Brain microvascular endothelial cell (primary cell): ENCODE data around the gene PUS7L.

Experiments used
- DNase-seq: peaks from one replicate; pipeline ENCODE4 v3.0.0-alpha.2; 2020
- H3K27ac ChIP-seq: fragments of 250-450 bp; sonication (Bioruptor Pico); 2 replicates; pipeline ENCODE4 v1.5.1; 2020; ENCODE audit warnings: mild to moderate bottlenecking, moderate library complexity
- H3K27me3 ChIP-seq: fragments of 250-450 bp; sonication (Bioruptor Pico); replicated peaks from 2 replicates; pipeline ENCODE4 v1.5.1; 2020; ENCODE audit warnings: mild to moderate bottlenecking
- H3K36me3 ChIP-seq: fragments of 250-450 bp; sonication (Bioruptor Pico); replicated peaks from 2 replicates; pipeline ENCODE4 v1.5.1; 2020; ENCODE audit warnings: mild to moderate bottlenecking
- H3K4me3 ChIP-seq: 2 replicates; pipeline ENCODE4 v1.5.1; 2011; ENCODE audit warnings: low read depth, mild to moderate bottlenecking, control low read depth, low read length, moderate library complexity
- in situ Hi-C: cut with HindIII; loops from 2 replicates; pipeline ENCODE4 v1.10.0; 2017; ENCODE audit warnings: low sequenced_read_pairs, low pct_ligation_motif_present
- TF ChIP-seq, protein P1 (sequence below): IDR thresholded peaks from 2 replicates; pipeline ENCODE4 v1.5.1; 2011; ENCODE audit warnings: low read depth, mild to moderate bottlenecking, moderate library complexity, low read length, control low read depth, inconsistent platforms; ENCODE audit errors: missing control alignments

The PUS7L gene

DNA sequence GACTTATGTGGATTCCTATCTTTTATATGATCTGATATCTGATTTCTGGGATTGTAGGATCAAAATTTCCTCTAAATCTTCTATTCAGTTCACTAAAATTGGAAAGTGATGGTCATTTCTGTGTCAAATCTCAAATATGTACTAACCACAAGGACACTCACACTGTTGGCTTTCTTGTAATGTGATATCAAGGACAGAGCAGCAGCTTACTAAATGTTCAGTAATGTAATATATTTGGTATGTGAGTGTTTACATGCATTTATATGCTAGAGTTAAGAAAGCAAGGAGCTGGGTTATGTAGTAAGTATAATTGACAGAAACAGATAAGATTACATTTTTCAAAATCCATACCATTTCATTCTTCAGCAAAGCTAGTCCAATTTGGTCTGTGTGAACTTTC is 16.5 kb downstream of the PUS7L start:
- Histone ChIP-seq H3K27me3 (no peaks in the 10 kb centered on the region), H3K27ac (peak overlapping the region; percentile 45), H3K36me3 (peaks cover 12% of the 10 kb centered on the region), H3K4me3 (no peak overlapping the region)
- DNase-seq: peak; percentile 75
- TF ChIP-seq, protein P1, sequence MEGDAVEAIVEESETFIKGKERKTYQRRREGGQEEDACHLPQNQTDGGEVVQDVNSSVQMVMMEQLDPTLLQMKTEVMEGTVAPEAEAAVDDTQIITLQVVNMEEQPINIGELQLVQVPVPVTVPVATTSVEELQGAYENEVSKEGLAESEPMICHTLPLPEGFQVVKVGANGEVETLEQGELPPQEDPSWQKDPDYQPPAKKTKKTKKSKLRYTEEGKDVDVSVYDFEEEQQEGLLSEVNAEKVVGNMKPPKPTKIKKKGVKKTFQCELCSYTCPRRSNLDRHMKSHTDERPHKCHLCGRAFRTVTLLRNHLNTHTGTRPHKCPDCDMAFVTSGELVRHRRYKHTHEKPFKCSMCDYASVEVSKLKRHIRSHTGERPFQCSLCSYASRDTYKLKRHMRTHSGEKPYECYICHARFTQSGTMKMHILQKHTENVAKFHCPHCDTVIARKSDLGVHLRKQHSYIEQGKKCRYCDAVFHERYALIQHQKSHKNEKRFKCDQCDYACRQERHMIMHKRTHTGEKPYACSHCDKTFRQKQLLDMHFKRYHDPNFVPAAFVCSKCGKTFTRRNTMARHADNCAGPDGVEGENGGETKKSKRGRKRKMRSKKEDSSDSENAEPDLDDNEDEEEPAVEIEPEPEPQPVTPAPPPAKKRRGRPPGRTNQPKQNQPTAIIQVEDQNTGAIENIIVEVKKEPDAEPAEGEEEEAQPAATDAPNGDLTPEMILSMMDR: no peak
- in situ Hi-C loops: no loop called here

DNA sequence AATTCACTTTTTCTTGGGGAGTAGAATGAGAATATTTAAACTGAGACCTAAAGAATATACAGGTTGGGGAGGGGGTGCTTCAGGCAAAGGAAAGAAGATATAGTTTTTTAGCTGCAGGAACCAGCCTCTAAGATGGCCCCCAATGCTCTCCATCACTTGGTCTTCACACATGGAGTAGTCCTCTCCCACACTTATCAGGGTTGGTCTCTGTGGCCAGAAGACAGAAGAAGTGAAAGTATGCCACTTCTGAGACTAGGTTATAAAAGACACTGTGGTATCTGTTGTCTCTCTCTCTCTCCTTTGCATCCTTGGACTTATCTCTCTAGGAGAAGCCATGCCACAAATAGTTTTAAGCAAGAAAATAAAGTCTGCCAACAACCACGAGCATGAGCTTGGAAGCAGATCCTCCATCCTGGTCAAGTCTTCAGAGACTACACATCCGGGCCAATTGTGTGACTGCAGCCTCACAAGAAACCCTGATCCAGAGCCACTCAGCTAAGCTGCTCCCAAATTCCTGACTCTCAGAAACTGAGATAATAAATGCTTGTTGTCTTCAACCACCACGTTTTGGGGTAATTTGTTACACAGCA is 18.0 kb downstream of the PUS7L start:
- DNase-seq: peak; percentile 11
- no peak overlapping the region for H3K27ac ChIP-seq
- peaks cover 19% of the 10 kb centered on the region for H3K36me3 ChIP-seq
- in situ Hi-C loops: no loop called here
- H3K27me3 ChIP-seq: no peaks in the 10 kb centered on the region
- TF ChIP-seq, protein P1: no peak
- H3K4me3 ChIP-seq: no peak overlapping the region

DNA sequence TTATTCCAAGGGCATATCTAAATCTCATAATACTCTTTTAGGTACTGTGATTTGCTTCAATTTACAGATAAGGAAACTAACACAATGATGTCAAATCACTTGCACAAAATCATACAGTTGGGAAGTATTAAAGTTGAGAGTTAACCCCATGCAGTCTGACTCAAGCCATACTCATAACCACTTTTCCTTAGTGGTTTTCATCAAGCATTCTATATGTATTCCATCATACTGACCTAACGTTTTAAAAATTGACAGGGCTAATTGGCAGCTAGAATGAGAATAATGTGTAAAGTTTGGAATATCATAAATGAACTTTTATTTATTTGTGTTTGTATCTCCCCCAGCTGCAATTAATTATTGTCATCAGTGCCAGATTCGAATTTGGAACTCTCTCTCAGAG is 20.9 kb downstream of the PUS7L start:
- Histone ChIP-seq H3K36me3 (peaks cover 11% of the 10 kb centered on the region), H3K27ac (peak overlapping the region; percentile 58), H3K4me3 (no peak overlapping the region), H3K27me3 (no peaks in the 10 kb centered on the region)
- in situ Hi-C loops: no loop called here
- DNase-seq: peak; percentile 50
- TF ChIP-seq, protein P1: no peak

DNA sequence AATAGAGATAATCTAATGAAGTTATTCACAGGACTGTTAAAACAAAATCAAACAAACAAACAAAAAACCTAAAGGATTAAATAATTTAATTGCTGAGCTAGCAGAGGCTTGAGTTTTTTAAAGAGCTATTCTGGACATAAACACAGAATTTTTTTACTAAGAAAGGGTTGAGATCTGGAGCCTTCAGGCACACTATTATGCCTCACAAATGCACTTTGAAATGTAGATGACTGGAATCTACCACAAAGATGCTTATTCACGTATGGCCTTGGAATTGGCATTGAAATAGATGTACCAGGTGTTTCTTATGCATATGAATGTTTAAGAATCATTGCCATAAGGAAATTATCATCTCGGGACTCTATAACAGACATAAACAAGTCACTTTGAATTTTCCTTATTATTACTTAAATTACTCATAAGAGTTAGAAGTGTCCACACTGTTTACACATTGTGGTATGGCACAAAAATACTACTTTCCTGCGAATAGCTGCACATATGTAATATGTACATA is 21.6 kb downstream of the PUS7L start:
- TF ChIP-seq, protein P1: no peak
- Histone ChIP-seq H3K4me3 (no peak overlapping the region), H3K36me3 (peaks cover 11% of the 10 kb centered on the region), H3K27ac (peak overlapping the region; percentile 49), H3K27me3 (no peaks in the 10 kb centered on the region)
- in situ Hi-C loops: no loop called here
- DNase-seq: no peak

DNA sequence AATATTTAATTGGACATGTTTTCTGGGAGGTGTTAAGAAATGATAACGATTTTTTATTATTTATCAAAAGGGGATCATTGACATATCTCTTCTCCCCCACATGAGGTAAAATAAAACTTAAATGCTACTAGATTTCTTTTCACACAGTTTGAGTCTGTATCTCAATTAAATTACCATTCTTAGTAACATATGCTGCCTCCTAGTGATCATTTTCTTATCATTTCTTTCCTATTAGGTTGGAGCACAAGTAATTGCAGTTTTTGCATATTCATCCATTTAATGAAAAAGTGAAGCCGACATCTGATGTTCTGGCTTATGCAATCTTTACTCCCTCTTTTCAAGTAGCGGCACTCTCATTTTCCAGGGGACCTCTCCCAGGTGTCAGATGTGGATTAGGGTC is 24.9 kb downstream of the PUS7L start:
- Histone ChIP-seq H3K4me3 (no peak overlapping the region), H3K36me3 (peaks cover 12% of the 10 kb centered on the region), H3K27me3 (no peaks in the 10 kb centered on the region), H3K27ac (no peak overlapping the region)
- no peak for DNase-seq
- TF ChIP-seq, protein P1: no peak
- in situ Hi-C loops: no loop called here

DNA sequence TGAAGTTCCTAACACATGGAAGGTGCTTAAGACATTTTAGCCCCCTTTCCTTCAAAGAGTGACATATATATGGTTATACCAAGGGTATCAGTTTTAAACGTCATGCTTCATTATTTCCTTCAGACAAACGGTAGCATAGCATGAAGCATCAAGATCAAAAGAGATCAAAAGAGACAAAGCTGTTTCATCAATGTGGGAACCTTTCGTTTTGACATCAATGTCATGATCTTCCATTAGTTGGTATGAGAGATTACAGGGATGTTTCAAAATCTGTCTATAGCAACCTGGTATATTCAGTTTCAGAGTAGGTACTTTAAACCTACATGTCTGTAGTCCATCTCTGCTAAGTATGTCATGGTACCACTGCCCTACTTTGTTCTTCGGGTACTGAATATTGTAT is 28.3 kb downstream of the PUS7L start:
- Histone ChIP-seq H3K27me3 (no peaks in the 10 kb centered on the region), H3K4me3 (no peak overlapping the region), H3K27ac (no peak overlapping the region), H3K36me3 (peaks cover 4% of the 10 kb centered on the region)
- TF ChIP-seq, protein P1: no peak
- DNase-seq: no peak
- in situ Hi-C loops: no loop called here
